Neural progenitor cell (in vitro differentiated cells): ENCODE data around the gene RBBP5.

Source experiments
- EZH2phosphoT487 ChIP-seq: fragments of 200-600 bp; sonication (generic); IDR thresholded peaks from 2 replicates; pipeline ENCODE4 v1.6.1; 2017; ENCODE audit warnings: antibody characterized with exemption
- TF ChIP-seq, protein P1 (sequence below): fragments of 200-600 bp; sonication (generic); IDR thresholded peaks from 2 replicates; pipeline ENCODE4 v1.5.1; 2017; ENCODE audit warnings: antibody characterized with exemption, mild to moderate bottlenecking

DNA sequence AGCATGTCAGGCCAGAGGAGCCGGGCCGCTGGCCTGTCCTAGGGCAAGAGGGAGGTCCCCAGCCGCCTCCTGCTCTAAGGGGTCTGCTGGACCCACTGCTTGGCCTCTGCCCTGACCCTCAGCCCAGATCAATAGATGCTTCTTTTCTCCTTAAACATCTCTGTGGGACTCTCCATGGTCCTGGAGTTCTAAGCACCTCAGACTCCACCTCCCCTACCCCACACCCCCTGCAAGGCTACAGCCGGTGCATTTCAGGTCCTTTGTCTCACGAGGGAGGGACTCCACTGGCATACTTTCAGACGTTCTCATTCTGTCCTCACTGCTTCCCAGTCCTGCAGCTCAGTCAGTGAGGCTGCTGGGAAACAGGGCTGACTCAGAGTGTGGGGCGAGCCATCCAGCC, 67.8 kb downstream of the RBBP5 start:
- TF ChIP-seq, protein P1, sequence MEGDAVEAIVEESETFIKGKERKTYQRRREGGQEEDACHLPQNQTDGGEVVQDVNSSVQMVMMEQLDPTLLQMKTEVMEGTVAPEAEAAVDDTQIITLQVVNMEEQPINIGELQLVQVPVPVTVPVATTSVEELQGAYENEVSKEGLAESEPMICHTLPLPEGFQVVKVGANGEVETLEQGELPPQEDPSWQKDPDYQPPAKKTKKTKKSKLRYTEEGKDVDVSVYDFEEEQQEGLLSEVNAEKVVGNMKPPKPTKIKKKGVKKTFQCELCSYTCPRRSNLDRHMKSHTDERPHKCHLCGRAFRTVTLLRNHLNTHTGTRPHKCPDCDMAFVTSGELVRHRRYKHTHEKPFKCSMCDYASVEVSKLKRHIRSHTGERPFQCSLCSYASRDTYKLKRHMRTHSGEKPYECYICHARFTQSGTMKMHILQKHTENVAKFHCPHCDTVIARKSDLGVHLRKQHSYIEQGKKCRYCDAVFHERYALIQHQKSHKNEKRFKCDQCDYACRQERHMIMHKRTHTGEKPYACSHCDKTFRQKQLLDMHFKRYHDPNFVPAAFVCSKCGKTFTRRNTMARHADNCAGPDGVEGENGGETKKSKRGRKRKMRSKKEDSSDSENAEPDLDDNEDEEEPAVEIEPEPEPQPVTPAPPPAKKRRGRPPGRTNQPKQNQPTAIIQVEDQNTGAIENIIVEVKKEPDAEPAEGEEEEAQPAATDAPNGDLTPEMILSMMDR, result no peak
- TF ChIP-seq EZH2phosphoT487, result no peak
